H1 (cell line): ENCODE data around the gene MKI67. TPM values are rescaled to one million over a fixed set of nuclear protein-coding genes. Genes with fewer than 3 reads are reported as not detected.

Experiments
- CTCF ChIA-PET: fragments of 300-600 bp; sonication (Branson Sonifier 250); formaldehyde crosslinking; loops from one replicate; lab custom pipeline; 2021; ENCODE audit not compliant: partially characterized antibody; lab: Charles Lee
- POLR2A ChIA-PET: fragments of 300-600 bp; sonication (Branson Sonifier 250); formaldehyde crosslinking; loops from one replicate; lab custom pipeline; 2021; ENCODE audit warnings: inconsistent platforms; ENCODE audit not compliant: partially characterized antibody; lab: Charles Lee
- DNase-seq, 2 experiments: peaks; one replicate each; pipeline versions ENCODE4 v3.0.0 to v3.0.0-alpha.2; 2010 to 2022; ENCODE audit warnings: low spot score in 2 of 2, low read depth in 1 of 2, mixed read lengths in 1 of 2
- FAIRE-seq: peaks from 2 replicates; lab custom pipeline; 2011; peaks lifted over from hg19 to GRCh38; lab: Jason Lieb, UNC
- H2AFZ ChIP-seq: 2 replicates; pipeline ENCODE4 v1.8.1; 2012; ENCODE audit warnings: low read length, inconsistent platforms
- H2AK5ac ChIP-seq: 2 replicates; pipeline ENCODE4 v1.6.1; 2013; ENCODE audit warnings: low read depth, low read length
- H2BK120ac ChIP-seq: replicated peaks from 2 replicates; pipeline ENCODE3; 2013; ENCODE audit warnings: low read depth, low read length, inconsistent platforms
- H2BK12ac ChIP-seq: 2 replicates; pipeline ENCODE4 v1.6.1; 2013; ENCODE audit warnings: low read depth, low read length
- H2BK15ac ChIP-seq: 2 replicates; pipeline ENCODE4 v1.6.1; 2013; ENCODE audit warnings: low read length
- H2BK20ac ChIP-seq: 2 replicates; pipeline ENCODE4 v1.6.1; 2013; ENCODE audit warnings: low read length
- H2BK5ac ChIP-seq: 2 replicates; pipeline ENCODE4 v1.6.1; 2013; ENCODE audit warnings: low read depth, low read length
- H3K14ac ChIP-seq: 2 replicates; pipeline ENCODE4 v1.6.1; 2013; ENCODE audit warnings: inconsistent platforms; ENCODE audit not compliant: insufficient read length
- H3K18ac ChIP-seq: 2 replicates; pipeline ENCODE4 v1.6.1; 2013; ENCODE audit warnings: low read length; ENCODE audit errors: extremely low read depth
- H3K23ac ChIP-seq: 2 replicates; pipeline ENCODE4 v1.6.1; 2013; ENCODE audit warnings: inconsistent platforms; ENCODE audit not compliant: insufficient read length
- H3K23me2 ChIP-seq: 2 replicates; pipeline ENCODE4 v1.6.1; 2013; ENCODE audit warnings: low read depth, low read length
- H3K27ac ChIP-seq: 2 replicates; pipeline ENCODE4 v1.6.1; 2011; ENCODE audit warnings: low read depth, low read length, inconsistent platforms
- H3K27me3 ChIP-seq, 4 experiments: replicated peaks in 1 of 4; 1 replicate in 1 of 4; 2 replicates in 3 of 4; pipeline versions ENCODE4 v1.6.1 to v1.8.1; 2011 to 2013; ENCODE audit warnings: low read length in 3 of 4, mild to moderate bottlenecking in 3 of 4, inconsistent platforms in 2 of 4, mixed read lengths in 2 of 4, moderate library complexity in 1 of 4; ENCODE audit not compliant: control insufficient read depth in 3 of 4, insufficient read depth in 3 of 4; ENCODE audit errors: extremely low read depth in 1 of 4
- H3K36me3 ChIP-seq, 4 experiments: 2 replicates each; pipeline versions ENCODE4 v1.6.1 to v1.8.1; 2011 to 2013; ENCODE audit warnings: mild to moderate bottlenecking in 4 of 4, low read length in 3 of 4, moderate library complexity in 2 of 4, control low read depth in 1 of 4, inconsistent platforms in 1 of 4; ENCODE audit not compliant: insufficient read depth in 4 of 4, control insufficient read depth in 2 of 4
- H3K4ac ChIP-seq: replicated peaks from 2 replicates; pipeline ENCODE3; 2013; ENCODE audit warnings: low read length, low read depth, mixed read lengths, inconsistent platforms; ENCODE audit not compliant: insufficient read length
- H3K4me1 ChIP-seq, 4 experiments: replicated peaks in 1 of 4; 1 replicate in 1 of 4; 2 replicates in 3 of 4; pipeline versions ENCODE4 v1.6.1 to v1.8.1; 2011 to 2013; ENCODE audit warnings: low read length in 3 of 4, inconsistent platforms in 2 of 4, mixed read lengths in 1 of 4; ENCODE audit not compliant: insufficient read depth in 4 of 4, control insufficient read depth in 3 of 4
- H3K4me2 ChIP-seq, 2 experiments: 2 replicates each; pipeline versions ENCODE4 v1.6.1 to v1.8.1; 2011 to 2013; ENCODE audit warnings: low read depth in 2 of 2, low read length in 2 of 2, control low read depth in 1 of 2, inconsistent platforms in 1 of 2, mild to moderate bottlenecking in 1 of 2; ENCODE audit not compliant: insufficient read depth in 1 of 2
- H3K4me3 ChIP-seq, 4 experiments: fragments of 200-600, 300-600 bp in 1 of 4; sonication (generic), shearing (Covaris generic), sonication (Bioruptor Twin) in 1 of 4; 2 replicates each; pipeline versions ENCODE4 v1.5.1 to v1.8.1; 2011 to 2016; ENCODE audit warnings: low read length in 4 of 4, low read depth in 3 of 4, control low read depth in 2 of 4, inconsistent platforms in 2 of 4, mild to moderate bottlenecking in 2 of 4, mixed read lengths in 1 of 4, moderate library complexity in 1 of 4; ENCODE audit not compliant: insufficient read depth in 2 of 4; ENCODE audit errors: extremely low read depth in 1 of 4
- H3K56ac ChIP-seq: replicated peaks from 2 replicates; pipeline ENCODE3; 2013; ENCODE audit warnings: low read depth, mild to moderate bottlenecking, mixed read lengths, low read length, inconsistent platforms; ENCODE audit not compliant: insufficient read length
- H3K79me1 ChIP-seq: 2 replicates; pipeline ENCODE4 v1.6.1; 2013; ENCODE audit warnings: low read depth, low read length, control low read depth
- H3K79me2 ChIP-seq, 2 experiments: 2 replicates each; pipeline versions ENCODE4 v1.6.1 to v1.8.1; 2012 to 2013; ENCODE audit warnings: low read length in 2 of 2, mild to moderate bottlenecking in 2 of 2, inconsistent platforms in 1 of 2; ENCODE audit not compliant: insufficient read depth in 2 of 2, control insufficient read depth in 1 of 2
- H3K9ac ChIP-seq, 4 experiments: replicated peaks in 1 of 4; 1 replicate in 1 of 4; 2 replicates in 3 of 4; pipeline versions ENCODE4 v1.6.1 to v1.8.1; 2011 to 2013; ENCODE audit warnings: low read depth in 3 of 4, low read length in 3 of 4, control low read depth in 2 of 4, mild to moderate bottlenecking in 2 of 4, moderate library complexity in 2 of 4, inconsistent platforms in 1 of 4; ENCODE audit errors: extremely low read depth in 1 of 4
- H3K9me3 ChIP-seq, 2 experiments: 2 replicates each; pipeline versions ENCODE4 v1.6.1 to v1.8.1; 2012 to 2013; ENCODE audit warnings: mild to moderate bottlenecking in 2 of 2, moderate library complexity in 2 of 2, control low read depth in 1 of 2, inconsistent platforms in 1 of 2, low read depth in 1 of 2, low read length in 1 of 2, mixed read lengths in 1 of 2; ENCODE audit not compliant: insufficient read depth in 2 of 2
- H4K20me1 ChIP-seq, 2 experiments: replicated peaks in 1 of 2; 2 replicates each; pipeline versions ENCODE3 to v1.8.1; 2011 to 2013; ENCODE audit warnings: inconsistent platforms in 2 of 2, low read length in 2 of 2, mild to moderate bottlenecking in 1 of 2; ENCODE audit not compliant: insufficient read depth in 2 of 2, control insufficient read depth in 1 of 2
- H4K5ac ChIP-seq: 2 replicates; pipeline ENCODE4 v1.6.1; 2013; ENCODE audit warnings: low read length, low read depth, mixed read lengths, inconsistent platforms; ENCODE audit not compliant: insufficient read length
- H4K8ac ChIP-seq: 2 replicates; pipeline ENCODE4 v1.8.0; 2013; ENCODE audit warnings: mild to moderate bottlenecking, moderate library complexity, low read length, inconsistent platforms; ENCODE audit not compliant: insufficient read depth; ENCODE audit errors: extremely low read depth
- H4K91ac ChIP-seq: replicated peaks from 2 replicates; pipeline ENCODE3; 2013; ENCODE audit warnings: low read length, mixed read lengths, inconsistent platforms; ENCODE audit not compliant: insufficient read length
- CBX5 ChIP-seq: fragments of 300-800, 300-1000 bp; sonication (generic); IDR thresholded peaks from 2 replicates; pipeline ENCODE4 v1.7.1; 2016; ENCODE audit warnings: antibody characterized with exemption, low read length, low read depth
- CTBP2 ChIP-seq: IDR thresholded peaks from 2 replicates; pipeline ENCODE4 v1.7.0; 2011; ENCODE audit warnings: borderline replicate concordance, mild to moderate bottlenecking, moderate library complexity, mixed read lengths, low read length; ENCODE audit not compliant: insufficient read depth, insufficient read length
- GTF2F1 ChIP-seq: IDR thresholded peaks from 2 replicates; pipeline ENCODE4 v1.6.1; 2012; ENCODE audit warnings: low read depth, low read length, improper control_type of control experiment, borderline replicate concordance
- POLR2AphosphoS5 ChIP-seq: IDR thresholded peaks from 2 replicates; pipeline ENCODE4 v1.6.1; 2011; ENCODE audit warnings: low read depth, low read length
- RBBP5 ChIP-seq: IDR thresholded peaks from 2 replicates; pipeline ENCODE4 v1.7.1; 2012; ENCODE audit warnings: low read depth, mild to moderate bottlenecking, inconsistent platforms, low read length, moderate library complexity, borderline replicate concordance
- SIRT6 ChIP-seq: IDR thresholded peaks from one replicate; pipeline ENCODE4 v1.7.1; 2012; ENCODE audit warnings: low read length, inconsistent platforms
- TAF7 ChIP-seq: optimal IDR thresholded peaks from 2 replicates; pipeline ENCODE3; 2011; ENCODE audit warnings: low read depth, mild to moderate bottlenecking, inconsistent platforms, low read length, moderate library complexity, borderline replicate concordance
- WGBS, 2 experiments: shearing (Covaris generic) in 1 of 2; methylation state at CpG; one replicate each; pipeline versions ENCODE4 v1.1.6 to v1.1.7; 2013 to 2015; ENCODE audit warnings: low lambda C conversion rate in 2 of 2, mixed read lengths in 2 of 2, inconsistent platforms in 1 of 2, low coverage in 1 of 2, missing lambda C conversion rate in 1 of 2; ENCODE audit not compliant: insufficient replicate concordance in 2 of 2, insufficient coverage in 1 of 2, insufficient read length in 1 of 2; ENCODE audit errors: extremely low coverage in 1 of 2, missing lambda C conversion rate in 1 of 2; 5-methylcytosine and 5-hydroxymethylcytosine counted together
- polyA plus RNA-seq, 7 experiments: library from polyadenylated mRNA; depleted of rRNA in 3 of 7; stranded (reverse) in 5 of 7; unstranded in 2 of 7; fragments of >200 nt in 5 of 7; fragments of 200-250 nt in 2 of 7; gene quantifications; 1 replicate in 5 of 7; 2 replicates in 1 of 7; 4 replicates in 1 of 7; pipeline versions ENCODE4 v1.2.1 to v1.2.3, GENCODE V29; 2011 to 2013; ENCODE audit warnings: missing spikeins in 2 of 7, mixed read lengths in 2 of 7
- total RNA-seq: library from RNA; stranded (reverse); fragmentation: NEBNext Ultra II Directional; extraction: Animal tissue kit (Norgen Biotek cat#: 25700); gene quantifications from 2 replicates; pipeline ENCODE4 v1.2.1, GENCODE V29; 2021
- TF ChIP-seq, protein P1 (sequence below): IDR thresholded peaks from 2 replicates; pipeline ENCODE4 v1.6.1; 2012; ENCODE audit warnings: inconsistent platforms
- TF ChIP-seq, protein P2 (sequence below), 3 experiments: IDR thresholded peaks; 1 replicate in 2 of 3; 2 replicates in 1 of 3; pipeline versions ENCODE4 v1.5.1 to v1.6.1; 2011; ENCODE audit warnings: low read length in 3 of 3, mild to moderate bottlenecking in 3 of 3, inconsistent platforms in 2 of 3, low read depth in 1 of 3, moderate library complexity in 1 of 3; ENCODE audit not compliant: insufficient read depth in 1 of 3; ENCODE audit errors: control extremely low read depth in 1 of 3

MKI67 gene
- total and polyA plus RNA-seq, 2 of the 8 experiments (the other 6 are each of a cell fraction or from before 2014, with no cell fraction given) = 15.8 to 85.1 TPM

DNA sequence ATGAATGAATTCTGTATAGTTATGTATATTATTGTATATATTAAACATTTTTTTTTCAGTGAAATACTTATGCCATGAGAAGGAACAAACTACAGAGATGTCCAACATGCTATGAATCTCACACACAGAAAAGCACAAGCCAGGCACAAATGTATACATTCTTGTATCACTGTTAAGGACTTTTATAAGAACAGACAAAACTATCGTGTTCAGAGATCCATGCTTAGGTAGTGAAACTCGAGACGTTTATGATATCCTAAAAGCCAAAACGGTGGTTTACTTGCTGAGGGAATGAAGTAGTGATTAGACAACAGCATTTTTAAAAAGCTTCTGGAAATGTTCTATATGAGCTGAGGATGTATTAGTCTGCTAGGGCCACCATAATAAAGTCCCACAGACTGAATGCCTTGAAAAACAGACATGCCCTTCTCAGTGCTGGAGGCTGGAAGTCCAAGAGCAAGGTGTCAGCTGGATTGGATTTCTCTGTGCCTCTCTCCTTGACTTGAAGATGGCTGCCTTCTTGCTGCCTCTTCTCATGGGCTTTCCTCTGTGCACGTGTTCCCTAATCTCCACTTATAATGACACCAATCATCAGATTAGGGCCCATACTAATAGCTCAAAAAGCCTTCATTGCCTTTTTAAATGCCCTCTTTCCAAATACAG, 4.3 kb downstream of the MKI67 start:
- no peak overlapping the region for H3K4ac ChIP-seq
- no peak for FAIRE-seq
- no peak for DNase-seq
- no peak overlapping the region for H2BK12ac ChIP-seq
- H3K36me3 ChIP-seq = peaks cover 0 to 26% (median 12%) of the 10 kb centered on the region in 4 experiments; a peak in 5 of 8 replicates
- H2BK5ac ChIP-seq = no peak overlapping the region
- ChIA-PET CTCF (interaction anchor here (1.3 to 2.5 kb wide), 3 partner anchors 29 to 52 kb away, joined by 3 to 5 read pairs (median 5); no protein-coding TSS in a partner anchor), POLR2A (no interaction called here)
- peaks cover 7% of the 10 kb centered on the region; the same call in 1 of the 2 replicates for H3K79me1 ChIP-seq
- H2AK5ac ChIP-seq = no peak overlapping the region
- H2AFZ ChIP-seq = no peak overlapping the region
- H3K14ac ChIP-seq = no peak overlapping the region
- H3K27me3 ChIP-seq = peaks cover 0 to 1% (median 0%) of the 10 kb centered on the region in 4 experiments; a peak in 1 of 7 replicates
- no peak overlapping the region for H3K56ac ChIP-seq
- no peak overlapping the region for H2BK15ac ChIP-seq
- H4K5ac ChIP-seq = no peak overlapping the region
- no peak overlapping the region for H3K4me2 ChIP-seq
- H3K23me2 ChIP-seq = no peaks in the 10 kb centered on the region; the same call in 1 of the 2 replicates
- H3K18ac ChIP-seq = no peak overlapping the region
- no peak overlapping the region for H3K9ac ChIP-seq
- no peak overlapping the region for H3K23ac ChIP-seq
- no peak overlapping the region for H4K8ac ChIP-seq
- peaks cover 5 to 8% (median 8%) of the 10 kb centered on the region in 4 experiments; a peak in 5 of 7 replicates for H3K4me1 ChIP-seq
- peaks cover 10 to 43% of the 10 kb centered on the region in 2 experiments for H3K79me2 ChIP-seq
- no peak overlapping the region for H3K27ac ChIP-seq
- WGBS, 2 experiments = 89% methylated on average over 5 of the region's 5 CpGs; no CpG with 5 or more reads in 1 of the 2 experiments
- no peak overlapping the region for H2BK120ac ChIP-seq
- H3K4me3 ChIP-seq = no peak overlapping the region
- no peaks in the 10 kb centered on the region for H3K9me3 ChIP-seq
- peaks cover 6% of the 10 kb centered on the region in 2 experiments for H4K20me1 ChIP-seq
- H4K91ac ChIP-seq = no peak overlapping the region
- H2BK20ac ChIP-seq = no peak overlapping the region
- no peak for TF ChIP-seq GTF2F1
- TF ChIP-seq SIRT6 = no peak
- TF ChIP-seq, protein P1, sequence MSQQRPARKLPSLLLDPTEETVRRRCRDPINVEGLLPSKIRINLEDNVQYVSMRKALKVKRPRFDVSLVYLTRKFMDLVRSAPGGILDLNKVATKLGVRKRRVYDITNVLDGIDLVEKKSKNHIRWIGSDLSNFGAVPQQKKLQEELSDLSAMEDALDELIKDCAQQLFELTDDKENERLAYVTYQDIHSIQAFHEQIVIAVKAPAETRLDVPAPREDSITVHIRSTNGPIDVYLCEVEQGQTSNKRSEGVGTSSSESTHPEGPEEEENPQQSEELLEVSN = no peak
- TF ChIP-seq, protein P2, sequence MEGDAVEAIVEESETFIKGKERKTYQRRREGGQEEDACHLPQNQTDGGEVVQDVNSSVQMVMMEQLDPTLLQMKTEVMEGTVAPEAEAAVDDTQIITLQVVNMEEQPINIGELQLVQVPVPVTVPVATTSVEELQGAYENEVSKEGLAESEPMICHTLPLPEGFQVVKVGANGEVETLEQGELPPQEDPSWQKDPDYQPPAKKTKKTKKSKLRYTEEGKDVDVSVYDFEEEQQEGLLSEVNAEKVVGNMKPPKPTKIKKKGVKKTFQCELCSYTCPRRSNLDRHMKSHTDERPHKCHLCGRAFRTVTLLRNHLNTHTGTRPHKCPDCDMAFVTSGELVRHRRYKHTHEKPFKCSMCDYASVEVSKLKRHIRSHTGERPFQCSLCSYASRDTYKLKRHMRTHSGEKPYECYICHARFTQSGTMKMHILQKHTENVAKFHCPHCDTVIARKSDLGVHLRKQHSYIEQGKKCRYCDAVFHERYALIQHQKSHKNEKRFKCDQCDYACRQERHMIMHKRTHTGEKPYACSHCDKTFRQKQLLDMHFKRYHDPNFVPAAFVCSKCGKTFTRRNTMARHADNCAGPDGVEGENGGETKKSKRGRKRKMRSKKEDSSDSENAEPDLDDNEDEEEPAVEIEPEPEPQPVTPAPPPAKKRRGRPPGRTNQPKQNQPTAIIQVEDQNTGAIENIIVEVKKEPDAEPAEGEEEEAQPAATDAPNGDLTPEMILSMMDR (IDR thresholded peaks at IDR 0.05; ENCODE audit: control extremely low read depth in 1 of 3, insufficient read depth in 1 of 3, low read depth in 1 of 3, low read length in 3 of 3) = no peak
- no peak for TF ChIP-seq CTBP2
- no peak for TF ChIP-seq TAF7
- no peak for TF ChIP-seq RBBP5
- TF ChIP-seq POLR2AphosphoS5 = no peak
- TF ChIP-seq CBX5 = no peak
